Measurements from ENCODE around the gene GARIN5B. TPM values are rescaled to one million over a fixed set of nuclear protein-coding genes. Genes with fewer than 3 reads are reported as not detected.
A peak's percentile ranks its signal among the peaks of the same experiment; 100 is the strongest.

Gene GARIN5B
- total RNA-seq, 1 experiment from 2014 or later = not detected

DNA sequence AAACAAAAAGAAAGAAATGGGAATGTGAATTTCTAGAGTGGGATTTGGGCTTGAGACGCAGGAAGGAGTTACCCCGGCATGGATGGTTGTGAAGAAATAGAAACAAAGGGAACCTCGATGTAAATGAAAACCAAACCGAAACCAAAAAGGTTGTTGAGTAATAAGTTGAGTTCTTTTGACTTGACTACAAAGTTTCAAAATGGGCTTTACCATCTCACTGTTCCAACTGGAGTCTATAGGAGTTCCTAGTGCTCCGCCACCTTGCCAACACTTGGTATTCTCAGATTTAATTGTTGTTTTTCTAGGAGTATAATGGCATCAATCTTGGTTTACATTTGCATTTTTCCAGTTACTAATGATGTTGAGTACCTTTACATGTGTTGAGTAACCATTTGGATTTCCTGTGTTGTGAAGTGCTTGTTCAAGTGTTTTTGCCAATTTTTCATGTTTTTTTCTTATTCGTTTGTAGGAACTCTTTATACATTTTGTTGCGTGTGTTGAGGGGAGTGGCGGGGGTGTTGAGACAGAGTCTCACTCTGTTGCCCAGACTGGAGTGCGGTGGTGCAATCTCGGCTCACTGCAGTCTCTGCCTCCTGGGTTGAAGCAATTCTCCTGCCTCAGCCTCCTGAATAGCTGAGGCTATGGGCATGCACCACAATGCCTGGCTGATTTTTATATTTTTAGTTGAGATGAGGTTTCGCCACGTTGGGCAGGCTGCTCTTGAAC is 35.3 kb upstream of the GARIN5B start:
- H3K36me3 Mint-ChIP-seq (ENCODE audit: insufficient read depth, unreplicated experiment) = peaks cover 60% of the 10 kb centered on the region
- H3K4me3 ChIP-seq (ENCODE audit: low read depth, low read length) = no peak overlapping the region
- no peak overlapping the region for H3K4me3 Mint-ChIP-seq (ENCODE audit: unreplicated experiment)
- BruUV-seq (replicated peaks) = no TSS peak
- no peak for DNase-seq
- intact Hi-C loops (cut with micrococcal nuclease; ENCODE audit: unreplicated experiment) = no loop called here
- ChIA-PET POLR2A (interaction anchor here (1.5 kb wide), 1 partner anchor 9 kb away, joined by 15 read pairs; the partner anchor contains the start of gene UBE2S), CTCF (interaction anchor here (0.6 kb wide), 1 partner anchor 105 kb away, joined by 3 read pairs; no protein-coding TSS in a partner anchor)
- H3K27me3 Mint-ChIP-seq (ENCODE audit: insufficient read depth, unreplicated experiment) = no peaks in the 10 kb centered on the region
- TF ChIP-seq, protein P1, sequence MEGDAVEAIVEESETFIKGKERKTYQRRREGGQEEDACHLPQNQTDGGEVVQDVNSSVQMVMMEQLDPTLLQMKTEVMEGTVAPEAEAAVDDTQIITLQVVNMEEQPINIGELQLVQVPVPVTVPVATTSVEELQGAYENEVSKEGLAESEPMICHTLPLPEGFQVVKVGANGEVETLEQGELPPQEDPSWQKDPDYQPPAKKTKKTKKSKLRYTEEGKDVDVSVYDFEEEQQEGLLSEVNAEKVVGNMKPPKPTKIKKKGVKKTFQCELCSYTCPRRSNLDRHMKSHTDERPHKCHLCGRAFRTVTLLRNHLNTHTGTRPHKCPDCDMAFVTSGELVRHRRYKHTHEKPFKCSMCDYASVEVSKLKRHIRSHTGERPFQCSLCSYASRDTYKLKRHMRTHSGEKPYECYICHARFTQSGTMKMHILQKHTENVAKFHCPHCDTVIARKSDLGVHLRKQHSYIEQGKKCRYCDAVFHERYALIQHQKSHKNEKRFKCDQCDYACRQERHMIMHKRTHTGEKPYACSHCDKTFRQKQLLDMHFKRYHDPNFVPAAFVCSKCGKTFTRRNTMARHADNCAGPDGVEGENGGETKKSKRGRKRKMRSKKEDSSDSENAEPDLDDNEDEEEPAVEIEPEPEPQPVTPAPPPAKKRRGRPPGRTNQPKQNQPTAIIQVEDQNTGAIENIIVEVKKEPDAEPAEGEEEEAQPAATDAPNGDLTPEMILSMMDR (IDR thresholded peaks at IDR 0.05; ENCODE audit: insufficient read depth in 1 of 2, low read depth in 1 of 2, low read length in 1 of 2, severe bottlenecking in 1 of 2, unreplicated experiment in 1 of 2) = no peak
- no peaks in the 10 kb centered on the region for H3K4me1 Mint-ChIP-seq (ENCODE audit: low read depth, unreplicated experiment)
- H3K9me3 ChIP-seq = no peaks in the 10 kb centered on the region
- H3K9me3 Mint-ChIP-seq (ENCODE audit: unreplicated experiment) = no peaks in the 10 kb centered on the region
- H3K27ac Mint-ChIP-seq (ENCODE audit: unreplicated experiment) = peak overlapping the region; percentile 56
- no peaks in the 10 kb centered on the region for H3K27me3 ChIP-seq (replicated peaks; ENCODE audit: control insufficient read depth, insufficient read depth, low read length)
- no peaks in the 10 kb centered on the region for H3K4me1 ChIP-seq
- peaks cover 4% of the 10 kb centered on the region; the same call in 1 of the 2 replicates for H3K36me3 ChIP-seq (ENCODE audit: control insufficient read depth, insufficient read depth, low read length)

DNA sequence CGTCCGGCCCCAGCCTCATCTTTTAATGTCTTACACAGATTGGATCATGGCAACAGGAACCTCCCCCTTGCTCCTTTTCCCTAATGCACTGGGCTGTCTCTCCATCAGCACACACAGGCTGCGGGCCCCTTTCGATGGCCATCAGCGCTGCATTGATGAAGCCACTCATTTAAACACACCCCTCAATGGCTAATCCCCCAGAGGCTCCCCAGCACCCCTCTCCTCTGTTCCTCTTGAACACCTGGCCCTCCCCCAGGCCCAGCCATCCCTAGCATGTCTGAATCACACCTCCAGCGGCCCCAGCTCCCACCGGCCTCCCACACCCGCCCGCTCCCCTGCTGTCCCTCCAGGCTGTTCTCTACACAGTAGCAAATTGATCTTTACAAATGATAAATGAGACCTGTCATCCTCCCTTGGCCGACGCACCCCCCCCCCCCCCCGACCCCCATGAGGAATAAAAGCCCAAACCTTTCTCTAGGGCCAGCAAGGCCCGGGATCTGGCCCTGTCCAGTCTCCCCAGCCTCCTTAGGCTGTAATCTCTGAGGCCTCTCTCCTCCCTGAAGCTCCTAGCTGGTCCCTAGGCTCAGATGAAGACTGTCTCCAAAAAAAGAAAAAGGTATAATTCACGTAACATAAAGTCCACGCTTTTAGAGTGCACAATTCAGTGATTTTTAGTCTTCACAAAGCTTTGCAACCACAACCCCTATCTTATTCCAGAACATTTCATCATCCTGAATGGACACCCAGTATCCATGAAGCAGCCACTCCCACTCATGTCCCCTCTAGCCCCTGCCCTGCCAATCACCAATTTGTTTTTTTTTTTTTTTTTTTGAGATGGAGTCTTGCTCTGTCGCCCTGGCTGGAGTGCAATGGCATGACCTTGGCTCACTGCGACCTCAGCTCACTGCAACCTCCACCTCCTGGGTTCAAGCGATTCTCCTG is 30.0 kb upstream of the GARIN5B start:
- BruUV-seq (replicated peaks) = no TSS peak
- Mint-ChIP-seq H3K27me3 (ENCODE audit: insufficient read depth, unreplicated experiment) (no peaks in the 10 kb centered on the region), H3K9me3 (ENCODE audit: unreplicated experiment) (no peaks in the 10 kb centered on the region), H3K4me3 (ENCODE audit: unreplicated experiment) (no peak overlapping the region), H3K36me3 (ENCODE audit: insufficient read depth, unreplicated experiment) (peaks cover 51% of the 10 kb centered on the region), H3K4me1 (ENCODE audit: low read depth, unreplicated experiment) (no peaks in the 10 kb centered on the region), H3K27ac (ENCODE audit: unreplicated experiment) (no peak overlapping the region)
- H3K27me3 ChIP-seq (replicated peaks; ENCODE audit: control insufficient read depth, insufficient read depth, low read length) = no peaks in the 10 kb centered on the region
- peaks cover 6% of the 10 kb centered on the region for H3K4me1 ChIP-seq
- no peak overlapping the region for H3K4me3 ChIP-seq (ENCODE audit: low read depth, low read length)
- TF ChIP-seq, protein P1 (IDR thresholded peaks at IDR 0.05; ENCODE audit: insufficient read depth in 1 of 2, low read depth in 1 of 2, low read length in 1 of 2, severe bottlenecking in 1 of 2, unreplicated experiment in 1 of 2) = no peak
- ChIA-PET POLR2A (interaction anchor here (1.7 kb wide), 1 partner anchor 8 kb away, joined by 4 read pairs; the partner anchor contains the start of gene TMEM238), CTCF (interaction anchor here (0.6 to 1.3 kb wide), 3 partner anchors 8 to 142 kb away, joined by 4 to 6 read pairs (median 5); no protein-coding TSS in a partner anchor)
- DNase-seq = no peak
- H3K9me3 ChIP-seq = no peaks in the 10 kb centered on the region
- H3K36me3 ChIP-seq (ENCODE audit: control insufficient read depth, insufficient read depth, low read length) = peaks cover 9% of the 10 kb centered on the region
- intact Hi-C loops (cut with micrococcal nuclease; ENCODE audit: unreplicated experiment) = no loop called here

Measured in Caco-2 (cell line).